Psoas muscle (tissue), 8 donors: Measurements from ENCODE around the gene TBCD. TPM values are rescaled to one million over a fixed set of nuclear protein-coding genes. Genes with fewer than 3 reads are reported as not detected.
A peak's percentile ranks its signal among the peaks of the same experiment; 100 is the strongest.

Experiments
- ATAC-seq, 4 donors: fragments of 200-7000 bp; cut with Tn5 transposase; one replicate each; pipeline ENCODE4 v1.9.1; 2020; ENCODE audit warnings: moderate library complexity in 3 of 4, mild to moderate bottlenecking in 2 of 4
- DNase-seq, 2 donors: peaks; one replicate each; pipeline ENCODE4 v3.0.0-alpha.2; 2020
- H3K27ac ChIP-seq: fragments of 200-600 bp; one replicate; pipeline ENCODE4 v1.8.0; 2022
- H3K27me3 ChIP-seq, 3 donors: fragments of 200-600 bp in 1 of 3; one replicate each; pipeline versions ENCODE4 v1.6.1 to v1.8.0; 2013 to 2022; ENCODE audit warnings: low read length in 2 of 3, mild to moderate bottlenecking in 2 of 3, moderate library complexity in 1 of 3; ENCODE audit not compliant: insufficient read depth in 3 of 3
- H3K36me3 ChIP-seq, 2 donors: fragments of 200-600 bp in 1 of 2; one replicate each; pipeline versions ENCODE4 v1.6.1 to v1.8.0; 2013 to 2022; ENCODE audit warnings: low read depth in 1 of 2, mild to moderate bottlenecking in 1 of 2, moderate library complexity in 1 of 2; ENCODE audit not compliant: insufficient read depth in 1 of 2
- H3K4me1 ChIP-seq: fragments of 200-600 bp; one replicate; pipeline ENCODE4 v1.8.0; 2022
- H3K4me3 ChIP-seq: fragments of 200-600 bp; one replicate; pipeline ENCODE4 v1.8.0; 2022; ENCODE audit warnings: mild to moderate bottlenecking
- H3K9me3 ChIP-seq: fragments of 200-600 bp; one replicate; pipeline ENCODE4 v1.8.0; 2022
- CTCF ChIP-seq: fragments of 200-600 bp; IDR thresholded peaks from one replicate; pipeline ENCODE4 v1.8.0; 2022; ENCODE audit warnings: antibody characterized with exemption
- WGBS, 3 donors: extraction: QIAGEN DNeasy Blood & Tissue Kit; methylation state at CpG; one replicate each; pipeline versions ENCODE4 v1.1.6 to v1.1.7; 2013; 5-methylcytosine and 5-hydroxymethylcytosine counted together
- intact Hi-C, 2 donors: fragments of 100-400 bp; cut with DNase I; formaldehyde crosslinking; loops; one replicate each; pipeline versions ENCODE4 v1.11.0 to v1.14.2; 2022
- polyA plus RNA-seq, 3 donors: library from polyadenylated mRNA; stranded (reverse); fragments of 200-250 nt; gene quantifications; one replicate each; pipeline ENCODE4 v1.2.3, GENCODE V29; 2013
- total RNA-seq, 4 donors: library from RNA; stranded (reverse); fragmentation: NEBNext Ultra II Directional in 2 of 4; extraction: Animal tissue kit (Norgen Biotek cat#: 25700) in 2 of 4; gene quantifications; one replicate each; pipeline versions ENCODE4 v1.2.1 to v1.2.4, GENCODE V29; 2021 to 2023
- donor health status: healthy with polysubstance abuse.
- donor health status: DM: no; HTN: no; CAD: no; lungs with moderate emphysema.
- donor health status: Bipolar disorder and iron deficiency.
- donor health status: healthy.
- donor health status: DM: yes; HTN: yes; CAD: no.
- donor health status: DM: no; HTN: no; CAD: no.
- donor health status: DM: no; HTN: no; CAD: no.
- donor health status: DM: yes; HTN: yes; CAD: no.

Gene TBCD
- total and polyA plus RNA-seq, 7 donors: 28.2 to 65.0 (median 36.5) TPM

- no peaks in the 10 kb centered on the region for H3K27me3 ChIP-seq
- no peaks in the 10 kb centered on the region for H3K4me1 ChIP-seq
- no peak for ATAC-seq
- no peak overlapping the region for H3K27ac ChIP-seq
- no peak overlapping the region for H3K4me3 ChIP-seq
- peak in 1 of 2 donors; percentile 42 for DNase-seq
- intact Hi-C loops: loop anchor here in 1 of 2 donors (5.0 kb wide), 1 partner anchor 58 kb away; no protein-coding TSS in a partner anchor
- no peaks in the 10 kb centered on the region for H3K9me3 ChIP-seq
- no peaks in the 10 kb centered on the region for H3K36me3 ChIP-seq
- no peak for TF ChIP-seq CTCF
- WGBS, 3 donors: 85 to 88% (median 86%) methylated on average over 33 of the region's 33 CpGs
Observed at GRCh38 chr17:82849076-82849945, 97.4 kb downstream of the TBCD start.

DNA sequence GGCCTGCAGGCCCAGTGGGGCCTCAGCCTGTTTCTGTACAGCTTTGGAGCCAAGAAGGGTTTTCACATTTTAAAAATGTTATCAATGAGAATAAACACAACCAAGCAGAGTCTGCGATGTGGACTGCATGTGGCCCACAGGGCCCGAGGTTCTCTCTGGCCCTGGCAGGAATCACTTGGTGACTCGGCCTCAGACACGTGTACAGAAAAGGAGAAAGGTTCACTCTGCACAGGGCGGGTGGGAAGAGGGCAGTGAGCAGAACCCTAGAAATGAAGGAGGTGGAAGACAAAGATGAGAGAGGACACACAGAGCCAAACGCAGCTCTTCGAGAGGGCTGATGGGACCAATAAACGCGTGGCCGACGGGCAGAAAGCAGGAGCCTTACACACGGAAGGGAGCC is 99.5 kb downstream of the TBCD start:
- ATAC-seq (no peak), DNase-seq (peak in 1 of 2 donors; percentile 3)
- TF ChIP-seq CTCF: no peak
- WGBS, 3 donors: 85 to 94% (median 90%) methylated on average over 11 to 12 of the region's 12 CpGs
- no peaks in the 10 kb centered on the region for H3K4me1 ChIP-seq
- intact Hi-C loops: no loop called here
- H3K27me3 ChIP-seq: no peaks in the 10 kb centered on the region
- H3K9me3 ChIP-seq: no peaks in the 10 kb centered on the region
- H3K4me3 ChIP-seq: no peak overlapping the region
- no peaks in the 10 kb centered on the region for H3K36me3 ChIP-seq
- no peak overlapping the region for H3K27ac ChIP-seq

GRCh38 chr17:82854226-82854625 is 102.4 kb downstream of the TBCD start:
- Histone ChIP-seq H3K27me3 (no peaks in the 10 kb centered on the region), H3K27ac (no peak overlapping the region), H3K36me3 (no peaks in the 10 kb centered on the region), H3K9me3 (no peaks in the 10 kb centered on the region), H3K4me1 (peaks cover under 1% of the 10 kb centered on the region), H3K4me3 (no peak overlapping the region)
- intact Hi-C loops: no loop called here
- DNase-seq (peak in 1 of 2 donors; percentile 3), ATAC-seq (no peak)
- TF ChIP-seq CTCF: no peak
- WGBS, 3 donors: 96 to 97% (median 97%) methylated on average over 11 of the region's 11 CpGs

- ATAC-seq (no peak), DNase-seq (peak in 1 of 2 donors; percentile 10)
- no peak for TF ChIP-seq CTCF
- Histone ChIP-seq H3K4me3 (no peak overlapping the region), H3K36me3 (no peaks in the 10 kb centered on the region), H3K9me3 (no peaks in the 10 kb centered on the region), H3K27ac (no peak overlapping the region), H3K27me3 (no peaks in the 10 kb centered on the region), H3K4me1 (peaks cover 7% of the 10 kb centered on the region)
- WGBS, 3 donors: 91 to 92% (median 91%) methylated on average over 13 to 15 of the region's 15 CpGs
- intact Hi-C loops: no loop called here
Observed at GRCh38 chr17:82856361-82856760, 104.5 kb downstream of the TBCD start.
